ENCODE measurements around the gene ZNF234. TPM values are rescaled to one million over a fixed set of nuclear protein-coding genes. Genes with fewer than 3 reads are reported as not detected.

ZNF234 gene
- total and polyA plus RNA-seq, 2 of the 4 experiments (the other 2 are of a cell fraction): 4.0 to 15.8 TPM

- Histone ChIP-seq H3K27me3 (ENCODE audit: control insufficient read depth, insufficient read depth, low read length) (no peaks in the 10 kb centered on the region), H3K9ac (ENCODE audit: low read depth, low read length) (no peak overlapping the region), H3K23ac (ENCODE audit: low read depth, low read length) (no peak overlapping the region), H2BK20ac (ENCODE audit: low read depth, low read length) (no peak overlapping the region), H3K4me1 (ENCODE audit: control insufficient read depth, insufficient read depth, low read length) (no peaks in the 10 kb centered on the region), H3K18ac (ENCODE audit: low read depth, low read length) (no peak overlapping the region), H4K8ac (ENCODE audit: low read depth in 2 of 2, low read length in 2 of 2) (peak overlapping the region; percentile 54 to 97), H3K14ac (replicated peaks; ENCODE audit: low read depth, low read length) (peak overlapping the region; percentile 20; the same call in 1 of the 2 replicates), H3K9me1 (ENCODE audit: insufficient read depth, low read length) (no peaks in the 10 kb centered on the region), H2AFZ (replicated peaks; ENCODE audit: low read length, poor library complexity) (peak overlapping the region; percentile 94), H2AK5ac (ENCODE audit: low read depth, low read length) (no peak overlapping the region), H4K5ac (ENCODE audit: low read depth, low read length) (peak overlapping the region; percentile 84), H3K79me1 (ENCODE audit: low read depth in 1 of 2, low read length in 2 of 2) (peaks cover 15 to 28% of the 10 kb centered on the region in 2 experiments), H2BK15ac (ENCODE audit: low read depth, low read length) (no peak overlapping the region), H3K36me3 (ENCODE audit: control insufficient read depth, insufficient read depth, low read length) (peaks cover 13% of the 10 kb centered on the region), H3K4ac (ENCODE audit: low read depth, low read length) (peak overlapping the region; percentile 32; the same call in 1 of the 2 replicates), H2AK9ac (replicated peaks; ENCODE audit: low read depth, low read length, poor library complexity) (no peak overlapping the region), H3K4me3 (ENCODE audit: insufficient read depth, low read depth, low read length) (peak overlapping the region; percentile 72; the same call in 1 of the 2 replicates), H4K91ac (ENCODE audit: insufficient read depth, low read depth, low read length) (0 out of 2 replicates have a peak overlapping the region, but pooled peaks have one; percentile 28), H3K4me2 (ENCODE audit: low read depth, low read length) (peak overlapping the region; percentile 40; the same call in 1 of the 2 replicates), H2BK120ac (ENCODE audit: low read depth, low read length) (no peak overlapping the region), H4K20me1 (ENCODE audit: insufficient read depth, low read length) (no peaks in the 10 kb centered on the region), H2BK5ac (ENCODE audit: low read depth, low read length, poor library complexity, severe bottlenecking) (peak overlapping the region; percentile 7), H3K56ac (ENCODE audit: extremely low read depth, insufficient read depth, low read length) (0 out of 2 replicates have a peak overlapping the region, but pooled peaks have one; percentile 21), H3K27ac (ENCODE audit: insufficient read depth, low read length) (peak overlapping the region; percentile 1; the same call in 1 of the 2 replicates), H3K9me3 (ENCODE audit: control insufficient read depth, insufficient read depth, low read length) (no peaks in the 10 kb centered on the region)
- intact Hi-C loops (cut with micrococcal nuclease) (loop anchor here (2.0 to 10.0 kb wide), 2 partner anchors 51 to 141 kb away; partner anchors contain the start of genes ZNF225 and ZNF235), in situ Hi-C loops (cut with MboI; ENCODE audit: low sequenced_read_pairs) (no loop called here), dilution Hi-C loops (cut with HindIII; ENCODE audit: low sequenced_read_pairs, unreplicated experiment) (no loop called here)
- TF ChIP-seq ELK1 (IDR thresholded peaks at IDR 0.05; ENCODE audit: borderline replicate concordance, low read depth, low read length): no peak
- no peak for TF ChIP-seq BHLHE40 (IDR thresholded peaks at IDR 0.05; ENCODE audit: low read depth, low read length)
- ChIA-PET POLR2A (ENCODE audit: unreplicated experiment) (no interaction called here), CTCF (interaction anchor here (1.1 kb wide), 1 partner anchor 11 kb away, joined by 3 read pairs; no protein-coding TSS in a partner anchor)
- no CpG with 5 or more reads among the region's 3 CpGs for WGBS, 2 experiments (ENCODE audit: extremely low coverage in 2 of 2, insufficient read length in 1 of 2)
- DNase-seq: no peak
- ATAC-seq (ENCODE audit: low read depth): no peak; the same call in 1 of the 2 replicates
- no TSS peak for BruUV-seq (replicated peaks)
Observed at GRCh38 chr19:44164327-44164672, 22.9 kb downstream of the ZNF234 start.

Measured in IMR-90 (cell line).